Head of caudate nucleus (tissue), 42 donors: ENCODE data around the gene KIFC3.
"Not testable (repeated sequence)": the region's sequence is repeated elsewhere in the genome, so short reads cannot be mapped to it uniquely, and the experiment has no call there.

Experiments
- DNase-seq, 42 donors: peaks; one replicate each; pipeline versions ENCODE4 v3.0.0 to v3.0.0-alpha.2; 2020 to 2021; ENCODE audit warnings: mixed read lengths in 7 of 42
- intact Hi-C: fragments of 100-400 bp; cut with DNase I; formaldehyde crosslinking; loops from one replicate; pipeline ENCODE4 v1.15.0; 2022

The KIFC3 gene

DNA sequence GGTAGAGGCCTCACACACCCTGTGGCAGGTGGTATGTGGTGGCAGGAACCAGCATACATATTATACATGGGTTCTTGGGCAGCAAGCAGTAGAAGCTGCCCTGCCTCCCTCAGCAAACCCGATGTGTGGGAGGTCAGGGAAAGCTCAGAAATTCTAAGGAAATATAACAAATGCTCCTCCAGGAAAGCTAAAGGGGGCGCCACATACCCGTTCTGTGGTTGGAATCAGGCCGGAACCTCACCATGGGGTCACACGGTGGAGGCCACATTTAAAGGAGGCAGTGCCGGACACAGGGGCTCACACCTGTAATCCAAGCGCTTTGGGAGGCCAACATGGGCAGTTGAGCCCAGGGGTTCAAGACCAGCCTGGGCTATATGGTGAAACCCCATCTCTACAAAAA lies 79.1 kb downstream of the KIFC3 start:
- no peak for DNase-seq
- intact Hi-C loops = loop anchor here (10.0 kb wide), 1 partner anchor 128 kb away; no protein-coding TSS in a partner anchor

DNA sequence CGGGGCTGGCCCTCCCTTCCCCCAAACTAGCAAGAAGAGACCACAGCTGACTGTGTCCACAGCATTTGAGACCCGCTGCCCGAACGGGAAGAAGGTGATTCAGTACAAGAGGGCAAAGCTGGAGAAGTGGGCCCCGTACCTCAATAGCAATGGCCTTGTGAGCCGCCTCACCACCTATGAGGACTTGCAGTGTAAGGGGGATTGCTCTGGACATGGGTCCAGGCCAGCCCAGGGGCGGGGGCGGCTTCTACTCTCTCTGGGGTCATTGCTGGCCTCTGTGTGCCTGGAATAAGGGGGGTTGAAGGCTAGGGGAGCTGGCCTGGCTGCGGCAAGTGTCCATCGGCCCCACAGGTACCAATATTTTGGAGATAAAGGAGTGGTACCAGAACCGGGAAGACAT lies 79.6 kb downstream of the KIFC3 start:
- intact Hi-C loops = loop anchor here (10.0 kb wide), 1 partner anchor 128 kb away; no protein-coding TSS in a partner anchor
- DNase-seq = no peak

GRCh38 chr16:57722210-57722499 lies 80.1 kb downstream of the KIFC3 start:
- DNase-seq = no peak
- intact Hi-C loops = loop anchor here (10.0 kb wide), 1 partner anchor 127 kb away; no protein-coding TSS in a partner anchor

GRCh38 chr16:57721356-57722209 lies 80.7 kb downstream of the KIFC3 start:
- intact Hi-C loops = loop anchor here (10.0 kb wide), 1 partner anchor 127 kb away; no protein-coding TSS in a partner anchor
- DNase-seq = no peak

DNA sequence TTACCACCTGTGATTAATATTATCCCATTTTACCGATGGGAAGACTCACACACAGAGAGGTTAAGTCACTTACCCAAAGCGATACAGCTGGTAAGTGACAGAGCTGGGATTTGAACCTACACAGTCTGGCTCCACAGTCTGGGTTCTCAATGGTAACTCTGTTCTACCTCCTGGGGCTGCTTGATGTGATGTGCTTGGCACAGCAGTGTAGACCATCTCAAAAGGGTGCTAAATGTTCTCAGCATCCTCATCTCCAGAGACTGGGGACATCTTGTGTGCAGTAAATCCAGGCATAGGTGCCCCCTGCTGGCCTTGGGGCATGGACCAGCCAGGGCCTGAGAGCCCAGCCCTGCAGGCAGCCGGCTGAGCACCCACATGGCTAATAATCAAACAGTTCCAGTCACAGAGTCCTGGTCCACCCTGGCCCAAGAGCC lies 82.1 kb downstream of the KIFC3 start:
- peak in 40 of 42 donors; percentile 27 to 79 (median 60) for DNase-seq
- intact Hi-C loops = loop anchor here (10.0 kb wide), 1 partner anchor 125 kb away; no protein-coding TSS in a partner anchor

DNA sequence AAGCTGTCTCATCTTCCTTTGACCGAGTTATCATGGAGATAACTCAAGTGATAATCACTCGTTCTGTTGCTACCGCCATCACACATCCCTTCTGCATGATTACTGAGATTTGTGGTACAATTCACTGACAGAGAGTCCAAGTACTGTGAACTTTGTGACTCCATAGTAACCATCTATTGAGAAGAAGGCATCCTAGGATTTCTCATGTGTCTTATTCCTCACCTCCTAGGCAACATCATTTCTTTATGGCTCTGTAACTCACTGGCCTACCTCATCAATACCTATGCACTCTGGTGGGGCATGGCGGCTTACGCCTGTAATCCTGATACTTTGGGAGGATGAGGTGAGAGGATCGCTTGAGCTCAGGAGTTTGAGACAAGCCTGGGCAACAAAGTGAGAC lies 88.2 kb downstream of the KIFC3 start:
- intact Hi-C loops = no loop called here
- no peak for DNase-seq

DNA sequence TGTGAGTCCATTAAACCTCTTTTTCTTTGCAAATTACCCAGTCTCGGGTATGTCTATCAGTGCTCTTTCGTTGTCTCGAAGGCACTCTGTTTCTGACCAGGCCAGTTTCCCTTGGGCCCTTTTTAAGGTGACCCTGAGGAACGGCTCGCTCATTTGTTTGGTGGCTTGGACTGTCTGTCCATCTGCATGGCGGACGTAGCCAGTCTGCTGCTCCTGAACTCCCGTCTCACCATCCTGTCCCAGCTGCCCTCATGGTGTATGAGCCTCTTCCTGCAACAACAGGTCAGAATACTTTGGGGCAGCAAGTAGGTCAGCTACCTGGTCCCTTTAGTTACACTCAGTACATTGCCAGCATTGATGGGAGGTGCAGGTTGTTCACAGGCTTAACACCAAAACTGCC lies 88.7 kb downstream of the KIFC3 start:
- no peak for DNase-seq
- intact Hi-C loops = no loop called here

GRCh38 chr16:57712569-57712968 lies 89.7 kb downstream of the KIFC3 start:
- intact Hi-C loops = not testable (repeated sequence)

DNA sequence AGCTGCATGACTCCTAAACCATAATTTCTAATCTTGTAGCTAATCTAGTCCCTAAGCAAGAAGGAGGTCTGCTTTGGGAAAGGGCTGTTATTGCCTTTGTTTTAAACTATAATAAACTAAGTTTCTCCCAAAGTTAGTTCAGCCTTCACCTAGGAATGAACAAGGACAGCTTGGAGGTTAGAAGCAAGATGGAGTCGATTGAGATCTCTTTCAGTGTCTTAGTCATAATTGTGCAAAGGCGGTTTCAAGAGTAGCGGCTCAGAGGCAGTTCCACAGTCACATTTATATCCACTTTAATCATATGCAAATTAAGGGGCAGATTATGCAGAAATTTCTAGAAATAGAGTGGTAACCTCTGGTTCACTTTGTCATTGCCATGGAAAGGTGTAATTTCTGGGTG lies 90.3 kb downstream of the KIFC3 start:
- intact Hi-C loops = no loop called here
- no peak for DNase-seq

More at GRCh38 chr16:57712569-57712968, 89.7 kb downstream of the KIFC3 start:
- DNase-seq = peak in 8 of 42 donors; percentile 7 to 67 (median 22)

- DNase-seq = peak in 1 of 42 donors; percentile 6
Measured at GRCh38 chr16:57711346-57711745, 90.9 kb downstream of the KIFC3 start.

DNA sequence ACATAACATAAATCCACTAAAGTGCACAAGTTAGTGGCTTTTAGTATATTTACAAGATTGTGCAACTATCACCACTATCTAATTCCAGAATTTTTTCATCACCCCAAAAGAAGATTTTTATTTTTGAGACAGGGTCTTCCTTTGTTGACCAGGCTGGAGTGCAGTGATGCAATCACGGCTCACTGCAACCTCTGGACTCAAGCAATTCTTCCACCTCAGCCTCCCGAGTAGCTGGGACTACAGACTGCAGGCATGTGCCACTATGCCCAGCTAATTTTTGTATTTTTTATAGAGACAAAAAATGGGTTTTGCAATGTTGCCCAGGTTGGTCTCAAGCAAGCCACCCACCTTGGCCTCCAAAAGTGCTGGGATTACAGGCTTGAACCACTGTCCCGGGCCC lies 92.6 kb downstream of the KIFC3 start:
- no peak for DNase-seq
- intact Hi-C loops = no loop called here

More at GRCh38 chr16:57711346-57711745, 90.9 kb downstream of the KIFC3 start:
- intact Hi-C loops = no loop called here
